MCF 10A (cell line): ENCODE results near the gene ADAM20. TPM values are rescaled to one million over a fixed set of nuclear protein-coding genes. Genes with fewer than 3 reads are reported as not detected.

Experiments
- BruUV-seq: library from RNA; stranded (reverse); fragments of 400-500 nt; replicated peaks from 2 replicates; lab custom pipeline; 2021; lab: Mats Ljungman, UMichigan
- CTCF ChIA-PET: fragments of 300-600 bp; sonication (Branson Sonifier 250); formaldehyde crosslinking; extraction: SDS; loops from one replicate; lab custom pipeline; 2021; ENCODE audit warnings: antibody characterized with exemption, inconsistent platforms; lab: Yijun Ruan, JAX
- POLR2A ChIA-PET: fragments of 300-600, 350-650 bp; sonication (Branson Sonifier 250); formaldehyde crosslinking; extraction: SDS; loops from one replicate; lab custom pipeline; 2020; ENCODE audit warnings: antibody characterized with exemption, inconsistent platforms; lab: Yijun Ruan, JAX
- DNase-seq: peaks from one replicate; pipeline ENCODE4 v3.0.0-alpha.2; 2018; ENCODE audit not compliant: unreplicated experiment
- H3K27ac Mint-ChIP-seq: one replicate; pipeline ENCODE4 v1.8.0; 2022; ENCODE audit warnings: mild to moderate bottlenecking, low read depth, mixed read lengths; ENCODE audit not compliant: unreplicated experiment
- H3K27me3 Mint-ChIP-seq: one replicate; pipeline ENCODE4 v1.8.0; 2022; ENCODE audit warnings: mixed read lengths; ENCODE audit not compliant: insufficient read depth, unreplicated experiment
- H3K36me3 Mint-ChIP-seq: one replicate; pipeline ENCODE4 v1.8.0; 2022; ENCODE audit warnings: mild to moderate bottlenecking, moderate library complexity, mixed read lengths; ENCODE audit not compliant: insufficient read depth, unreplicated experiment
- H3K4me1 Mint-ChIP-seq: one replicate; pipeline ENCODE4 v1.8.0; 2022; ENCODE audit warnings: mixed read lengths; ENCODE audit not compliant: insufficient read depth, unreplicated experiment
- H3K4me3 Mint-ChIP-seq: one replicate; pipeline ENCODE4 v1.8.0; 2022; ENCODE audit warnings: mild to moderate bottlenecking, moderate library complexity, mixed read lengths; ENCODE audit not compliant: unreplicated experiment
- H3K9me3 Mint-ChIP-seq: one replicate; pipeline ENCODE4 v1.8.0; 2022; ENCODE audit warnings: mixed read lengths; ENCODE audit not compliant: unreplicated experiment
- CTCF ChIP-seq: fragments of 200-600 bp; IDR thresholded peaks from one replicate; pipeline ENCODE4 v1.8.0; 2022; ENCODE audit warnings: antibody characterized with exemption, mild to moderate bottlenecking; ENCODE audit not compliant: unreplicated experiment
- intact Hi-C: fragments of 100-400 bp; cut with micrococcal nuclease; formaldehyde crosslinking; loops from 2 replicates; pipeline ENCODE4 v1.14.1; 2022
- total RNA-seq: library from RNA; stranded (reverse); gene quantifications from 2 replicates; pipeline ENCODE4 v1.2.3, GENCODE V29; 2022

Gene ADAM20
- total RNA-seq, 1 experiment from 2014 or later, result 1.4 TPM

- ChIA-PET POLR2A (interaction anchor here (1.1 kb wide), 1 partner anchor 196 kb away, joined by 3 read pairs; the partner anchor contains the start of gene COX16), CTCF (interaction anchor here (0.7 kb wide), 1 partner anchor 57 kb away, joined by 3 read pairs; no protein-coding TSS in a partner anchor)
- intact Hi-C loops, result no loop called here
- H3K4me3 Mint-ChIP-seq, result peak overlapping the region; percentile 30
- H3K27me3 Mint-ChIP-seq, result no peaks in the 10 kb centered on the region
- DNase-seq, result no peak
- no peak overlapping the region for H3K27ac Mint-ChIP-seq
- no peaks in the 10 kb centered on the region for H3K4me1 Mint-ChIP-seq
- BruUV-seq, result no TSS peak
- H3K36me3 Mint-ChIP-seq, result peaks cover 6% of the 10 kb centered on the region
- TF ChIP-seq CTCF, result no peak
- no peaks in the 10 kb centered on the region for H3K9me3 Mint-ChIP-seq
Measured at GRCh38 chr14:70555890-70556289, 21.1 kb upstream of the ADAM20 start.

- no peaks in the 10 kb centered on the region for H3K27me3 Mint-ChIP-seq
- intact Hi-C loops, result no loop called here
- no peak overlapping the region for H3K27ac Mint-ChIP-seq
- no peaks in the 10 kb centered on the region for H3K9me3 Mint-ChIP-seq
- no peak overlapping the region for H3K4me3 Mint-ChIP-seq
- H3K4me1 Mint-ChIP-seq, result no peaks in the 10 kb centered on the region
- ChIA-PET POLR2A (no interaction called here), CTCF (no interaction called here)
- no peak for TF ChIP-seq CTCF
- no peak for DNase-seq
- no peaks in the 10 kb centered on the region for H3K36me3 Mint-ChIP-seq
- BruUV-seq, result no TSS peak
Measured at GRCh38 chr14:70538087-70538486, 3.3 kb upstream of the ADAM20 start.

GRCh38 chr14:70536830-70537229, 2.0 kb upstream of the ADAM20 start:
- Mint-ChIP-seq H3K27me3 (no peaks in the 10 kb centered on the region), H3K4me1 (no peaks in the 10 kb centered on the region), H3K4me3 (no peak overlapping the region), H3K27ac (peak overlapping the region; percentile 1), H3K36me3 (no peaks in the 10 kb centered on the region), H3K9me3 (no peaks in the 10 kb centered on the region)
- intact Hi-C loops, result no loop called here
- DNase-seq, result no peak
- TF ChIP-seq CTCF, result no peak
- ChIA-PET CTCF (no interaction called here), POLR2A (no interaction called here)
- no TSS peak for BruUV-seq

GRCh38 chr14:70530417-70530816, 4.4 kb downstream of the ADAM20 start:
- TF ChIP-seq CTCF, result no peak
- CTCF ChIA-PET, result no interaction called here

More at GRCh38 chr14:70530417-70530816, 4.4 kb downstream of the ADAM20 start:
- H3K36me3 Mint-ChIP-seq, result no peaks in the 10 kb centered on the region
- no peak for DNase-seq
- no peaks in the 10 kb centered on the region for H3K4me1 Mint-ChIP-seq
- no peaks in the 10 kb centered on the region for H3K9me3 Mint-ChIP-seq
- no TSS peak for BruUV-seq
- H3K27ac Mint-ChIP-seq, result no peak overlapping the region
- no peak overlapping the region for H3K4me3 Mint-ChIP-seq
- intact Hi-C loops, result no loop called here
- H3K27me3 Mint-ChIP-seq, result no peaks in the 10 kb centered on the region
- POLR2A ChIA-PET, result interaction anchor here (0.6 to 0.8 kb wide), 2 partner anchors 171 to 659 kb away, joined by 3 read pairs; partner anchors contain the start of gene COX16
